ENCODE data around the gene SPTSSB.

The SPTSSB gene

GRCh38 chr3:161336661-161337060 lies 34.7 kb downstream of the SPTSSB start:
- no peak for DNase-seq

GRCh38 chr3:161333696-161334095 lies 37.6 kb downstream of the SPTSSB start:
- DNase-seq = no peak

GRCh38 chr3:161332792-161333191 lies 38.5 kb downstream of the SPTSSB start:
- DNase-seq = no peak

GRCh38 chr3:161325059-161325458 lies 46.3 kb downstream of the SPTSSB start:
- DNase-seq = no peak

GRCh38 chr3:161323926-161324621 lies 47.2 kb downstream of the SPTSSB start:
- DNase-seq = no peak

GRCh38 chr3:161322781-161323568 lies 48.3 kb downstream of the SPTSSB start:
- no peak for DNase-seq

- no peak for DNase-seq
Measured at GRCh38 chr3:161320837-161321236, 50.5 kb downstream of the SPTSSB start.

- DNase-seq = no peak
Measured at GRCh38 chr3:161319867-161320266, 51.5 kb downstream of the SPTSSB start.

- DNase-seq = no peak
Measured at GRCh38 chr3:161317077-161317476, 54.2 kb downstream of the SPTSSB start.

- DNase-seq = no peak
Measured at GRCh38 chr3:161316006-161316689, 55.2 kb downstream of the SPTSSB start.

- no peak for DNase-seq
Measured at GRCh38 chr3:161314836-161315395, 56.4 kb downstream of the SPTSSB start.

- DNase-seq = no peak
Measured at GRCh38 chr3:161310649-161311423, 60.5 kb downstream of the SPTSSB start.

GRCh38 chr3:161305095-161305991 lies 66.0 kb downstream of the SPTSSB start:
- DNase-seq = no peak

GRCh38 chr3:161296814-161297213 lies 74.5 kb downstream of the SPTSSB start:
- no peak for DNase-seq

GRCh38 chr3:161295325-161295724 lies 76.0 kb downstream of the SPTSSB start:
- DNase-seq = no peak
